GM21619 (cell line): ENCODE results near the gene CD81.

ENCODE experiments used
- ATAC-seq: cut with Tn5 transposase; IDR thresholded peaks from one replicate; pipeline ENCODE4 v1.9.1; 2021; ENCODE audit not compliant: unreplicated experiment

CD81 gene

DNA sequence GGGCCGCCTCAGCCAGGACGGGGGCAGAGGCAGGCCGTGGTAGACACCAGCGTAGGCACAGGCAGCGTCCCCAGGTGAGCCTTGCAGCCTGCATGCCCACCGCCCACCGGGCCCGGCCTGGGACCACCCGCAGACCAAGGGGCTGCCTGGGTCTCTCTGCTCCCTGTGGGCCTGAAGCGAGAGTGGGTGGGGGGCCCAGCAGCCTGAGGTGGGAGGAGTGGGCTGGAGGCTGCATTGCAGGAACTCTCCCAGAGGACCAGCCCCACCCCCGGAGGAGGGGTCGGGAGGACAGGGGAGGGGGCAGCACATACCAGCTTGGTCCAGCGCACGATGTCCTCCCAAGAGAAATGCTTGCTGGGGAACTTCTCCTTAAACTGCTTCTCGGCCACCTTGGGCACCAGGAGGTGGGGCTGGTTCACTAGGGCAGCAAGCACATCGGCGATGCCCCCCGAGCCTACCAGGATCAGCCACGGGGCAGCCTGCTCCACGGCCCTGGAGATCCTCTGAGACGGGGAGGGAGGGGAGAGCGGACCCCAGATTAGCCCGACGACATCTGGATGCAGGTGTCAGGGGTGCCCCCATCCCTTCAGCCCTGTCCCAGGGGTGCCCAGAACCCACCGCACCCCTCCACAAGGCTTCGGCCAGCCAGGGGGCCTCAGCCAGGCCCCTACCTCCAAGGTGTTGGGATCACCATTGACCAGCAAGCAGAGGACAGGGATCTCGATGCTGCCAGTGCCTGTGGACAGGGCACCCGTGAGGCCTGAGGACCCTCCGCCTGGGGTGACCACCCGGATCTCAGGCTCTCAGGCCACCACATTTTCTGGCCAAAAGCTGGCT lies 41.0 kb downstream of the CD81 start:
- no peak for ATAC-seq

GRCh38 chr11:2418693-2419360 lies 41.7 kb downstream of the CD81 start:
- no peak for ATAC-seq

DNA sequence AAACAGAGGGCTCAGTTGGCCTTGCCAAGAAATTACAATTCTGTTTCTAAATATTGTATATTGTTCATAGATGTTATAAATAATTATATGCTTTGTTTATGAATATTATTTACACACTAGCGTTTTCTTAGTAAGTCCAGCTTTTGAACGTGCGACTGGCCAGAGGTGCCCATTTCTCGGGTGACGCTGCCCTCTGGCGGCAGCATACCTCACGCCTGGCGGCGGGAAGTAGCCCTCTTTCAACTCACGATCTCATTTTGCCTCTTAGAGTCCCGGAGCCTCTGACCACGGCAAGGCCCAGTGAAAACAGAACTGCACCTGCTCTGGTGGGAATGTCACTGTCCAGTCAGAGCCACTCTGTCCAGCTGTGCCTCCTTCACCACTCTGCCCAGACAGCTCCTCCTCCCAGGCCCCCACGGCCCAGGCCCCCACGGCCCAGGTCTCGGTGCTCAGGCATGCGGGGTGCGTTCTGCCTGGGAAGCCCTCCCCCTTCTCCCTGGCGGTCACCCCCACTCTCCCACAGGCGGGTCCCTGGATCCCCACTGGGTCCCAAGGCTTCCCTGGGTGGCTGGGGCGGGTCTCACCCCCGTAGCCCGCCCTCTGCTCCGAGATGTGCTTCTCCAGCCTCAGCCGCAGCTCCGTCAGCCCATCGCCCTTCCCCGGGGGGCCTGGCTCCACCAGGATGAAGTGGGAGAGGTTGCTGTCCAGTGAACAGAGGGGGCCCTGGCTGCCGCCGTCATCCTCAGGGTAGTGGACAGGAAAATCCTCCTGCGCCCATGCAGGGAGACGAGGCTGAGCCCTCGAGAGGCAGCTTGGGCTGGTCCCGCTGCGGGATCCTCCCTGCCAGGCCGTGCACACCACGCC lies 42.8 kb downstream of the CD81 start:
- no peak for ATAC-seq

GRCh38 chr11:2420502-2421225 lies 43.6 kb downstream of the CD81 start:
- peak; percentile 75 for ATAC-seq

- ATAC-seq = no peak
Measured at GRCh38 chr11:2421226-2421994, 44.3 kb downstream of the CD81 start.

GRCh38 chr11:2421996-2422395 lies 44.9 kb downstream of the CD81 start:
- no peak for ATAC-seq

GRCh38 chr11:2422461-2423156 lies 45.5 kb downstream of the CD81 start:
- no peak for ATAC-seq

DNA sequence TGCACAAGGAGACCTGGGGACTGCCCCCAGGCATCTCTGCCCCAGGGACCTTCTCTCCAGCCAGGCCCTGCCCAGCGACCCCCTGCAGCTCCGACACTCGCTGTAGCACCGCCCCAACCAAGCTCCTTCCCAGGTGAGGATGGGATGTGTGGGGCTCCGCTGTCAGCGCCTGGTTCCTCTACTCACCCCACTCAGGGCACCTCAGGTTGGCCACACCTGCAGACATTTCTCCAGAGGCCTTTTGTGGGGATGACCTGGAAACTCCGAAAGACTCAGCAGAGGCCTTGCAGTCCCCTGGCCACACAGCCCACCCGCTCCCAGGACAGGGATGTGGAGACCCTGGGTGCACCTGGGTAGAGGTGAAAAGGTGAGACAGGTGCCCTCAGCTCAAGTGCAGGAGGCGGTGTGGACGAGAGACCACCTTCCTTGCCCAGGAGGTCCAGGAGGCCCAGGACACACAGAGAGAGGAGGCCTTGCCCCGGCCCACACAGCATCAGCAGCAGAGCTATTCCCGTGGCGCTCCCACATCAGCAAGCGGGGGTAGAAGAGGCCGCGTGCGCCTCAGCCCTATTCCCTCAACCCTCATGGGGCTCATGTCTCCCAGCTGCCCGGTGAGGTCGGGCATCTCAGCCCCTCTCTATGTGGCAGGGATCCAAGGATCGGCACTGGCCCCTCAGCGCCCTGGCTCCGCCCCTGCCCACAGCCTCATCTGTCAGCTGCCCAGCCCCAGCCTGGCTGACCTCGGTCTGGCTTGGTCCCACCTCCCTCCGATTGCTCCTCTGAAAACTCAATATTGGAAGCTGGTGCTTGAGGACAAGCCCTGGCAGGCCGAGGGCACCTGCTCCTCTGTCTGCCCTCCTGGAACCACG lies 46.3 kb downstream of the CD81 start:
- ATAC-seq = no peak

GRCh38 chr11:2424811-2425495 lies 47.8 kb downstream of the CD81 start:
- ATAC-seq = no peak

- ATAC-seq = no peak
Measured at GRCh38 chr11:2425506-2425905, 48.4 kb downstream of the CD81 start.

GRCh38 chr11:2426221-2426620 lies 49.1 kb downstream of the CD81 start:
- no peak for ATAC-seq

- ATAC-seq = no peak
Measured at GRCh38 chr11:2426826-2427521, 49.9 kb downstream of the CD81 start.

GRCh38 chr11:2427721-2428321 lies 50.7 kb downstream of the CD81 start:
- ATAC-seq = no peak

GRCh38 chr11:2428322-2428795 lies 51.2 kb downstream of the CD81 start:
- no peak for ATAC-seq

- ATAC-seq = no peak
Measured at GRCh38 chr11:2431395-2431794, 54.3 kb downstream of the CD81 start.

GRCh38 chr11:2432171-2432621 lies 55.1 kb downstream of the CD81 start:
- no peak for ATAC-seq

DNA sequence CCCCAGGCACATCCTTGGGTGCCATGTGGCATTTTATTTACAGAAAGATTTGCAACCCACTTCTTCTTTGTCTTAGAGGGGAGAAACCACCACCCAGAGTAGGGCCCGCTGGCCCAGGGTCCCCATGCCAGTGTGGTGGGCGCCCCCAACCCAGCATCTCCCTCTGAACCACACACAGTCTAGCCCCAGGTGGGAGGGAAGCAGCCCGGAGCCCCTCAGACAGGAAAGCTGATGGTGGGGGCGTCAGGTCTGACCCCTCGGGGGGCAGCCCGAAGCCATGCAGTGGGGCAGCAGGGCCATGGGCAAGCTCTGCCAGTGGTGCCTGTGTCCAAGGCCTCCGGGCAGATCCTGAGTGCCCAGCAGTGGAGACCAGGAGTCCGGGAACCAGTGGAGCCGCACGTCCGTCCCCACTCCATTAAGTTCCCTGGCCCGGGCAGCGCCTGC lies 55.5 kb downstream of the CD81 start:
- no peak for ATAC-seq
